ENCODE results near the gene HIPK1.

The HIPK1 gene

DNA sequence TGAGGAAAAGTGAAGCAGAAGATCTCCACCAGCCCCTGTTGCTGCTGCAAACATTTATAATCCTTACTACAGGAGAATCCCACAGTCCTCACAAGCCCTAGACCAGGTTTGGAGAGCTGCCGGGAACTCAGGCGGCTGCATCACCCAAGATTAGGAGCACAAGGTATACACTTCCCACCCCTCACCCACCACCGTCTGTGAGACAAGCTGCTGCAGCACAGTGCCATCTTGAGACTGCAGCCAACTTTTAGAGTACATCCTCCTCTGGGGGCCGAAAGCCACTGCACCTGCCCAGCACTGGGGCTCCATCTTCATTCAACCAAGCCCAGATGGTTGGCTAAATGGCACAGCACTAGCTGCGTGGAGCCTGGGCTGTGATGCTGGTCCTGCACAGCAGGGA lies 63.9 kb downstream of the HIPK1 start:
- in situ Hi-C loops (cut with MboI; ENCODE audit: low sequenced_read_pairs, unreplicated experiment), result no loop called here
- no peak for DNase-seq (ENCODE audit: low spot score)
- TF ChIP-seq, protein P1, sequence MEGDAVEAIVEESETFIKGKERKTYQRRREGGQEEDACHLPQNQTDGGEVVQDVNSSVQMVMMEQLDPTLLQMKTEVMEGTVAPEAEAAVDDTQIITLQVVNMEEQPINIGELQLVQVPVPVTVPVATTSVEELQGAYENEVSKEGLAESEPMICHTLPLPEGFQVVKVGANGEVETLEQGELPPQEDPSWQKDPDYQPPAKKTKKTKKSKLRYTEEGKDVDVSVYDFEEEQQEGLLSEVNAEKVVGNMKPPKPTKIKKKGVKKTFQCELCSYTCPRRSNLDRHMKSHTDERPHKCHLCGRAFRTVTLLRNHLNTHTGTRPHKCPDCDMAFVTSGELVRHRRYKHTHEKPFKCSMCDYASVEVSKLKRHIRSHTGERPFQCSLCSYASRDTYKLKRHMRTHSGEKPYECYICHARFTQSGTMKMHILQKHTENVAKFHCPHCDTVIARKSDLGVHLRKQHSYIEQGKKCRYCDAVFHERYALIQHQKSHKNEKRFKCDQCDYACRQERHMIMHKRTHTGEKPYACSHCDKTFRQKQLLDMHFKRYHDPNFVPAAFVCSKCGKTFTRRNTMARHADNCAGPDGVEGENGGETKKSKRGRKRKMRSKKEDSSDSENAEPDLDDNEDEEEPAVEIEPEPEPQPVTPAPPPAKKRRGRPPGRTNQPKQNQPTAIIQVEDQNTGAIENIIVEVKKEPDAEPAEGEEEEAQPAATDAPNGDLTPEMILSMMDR (IDR thresholded peaks at IDR 0.05; ENCODE audit: borderline replicate concordance, control extremely low read depth, extremely low read depth, insufficient read depth, missing control alignments), result no peak

DNA sequence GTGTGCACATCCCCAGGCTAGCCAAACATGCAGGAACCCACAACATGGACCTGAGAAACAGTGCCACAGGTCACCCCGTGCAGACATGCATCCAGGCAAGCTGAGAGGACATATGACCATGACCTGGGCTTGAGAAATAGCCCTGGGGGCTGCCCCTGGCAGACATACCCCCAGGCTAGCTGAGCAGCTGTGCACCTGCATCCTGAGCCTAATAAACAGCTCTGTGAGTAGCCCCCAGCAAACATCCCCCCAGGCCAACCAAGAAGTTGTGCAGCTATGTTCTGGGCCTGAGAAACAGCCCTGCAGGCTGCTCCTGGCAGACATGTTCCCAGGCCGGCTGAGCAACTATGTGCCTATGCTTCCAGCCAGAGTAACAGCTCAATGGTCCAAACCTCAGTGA lies 64.6 kb downstream of the HIPK1 start:
- TF ChIP-seq, protein P1 (IDR thresholded peaks at IDR 0.05; ENCODE audit: borderline replicate concordance, control extremely low read depth, extremely low read depth, insufficient read depth, missing control alignments), result no peak
- no peak for DNase-seq (ENCODE audit: low spot score)
- in situ Hi-C loops (cut with MboI; ENCODE audit: low sequenced_read_pairs, unreplicated experiment), result no loop called here

DNA sequence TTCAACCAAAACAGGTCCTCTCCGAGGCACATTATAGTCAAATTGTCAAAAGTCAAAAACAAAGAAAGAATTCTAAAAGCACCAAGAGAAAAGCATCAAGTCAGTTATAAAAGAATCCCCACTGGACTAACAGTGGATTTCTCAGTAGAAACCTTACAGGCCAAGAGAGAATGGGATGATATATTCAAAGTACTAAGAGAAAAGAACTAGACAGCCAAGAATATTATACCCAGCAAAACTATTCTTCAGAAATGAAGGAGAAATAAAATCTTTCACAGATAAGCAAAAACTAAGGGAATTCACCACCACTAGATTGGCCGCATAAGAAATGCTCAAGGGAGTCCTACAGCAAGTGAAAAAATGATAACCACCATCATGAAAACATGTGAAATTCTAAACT lies 66.3 kb downstream of the HIPK1 start:
- in situ Hi-C loops (cut with MboI; ENCODE audit: low sequenced_read_pairs, unreplicated experiment), result no loop called here
- TF ChIP-seq, protein P1 (IDR thresholded peaks at IDR 0.05; ENCODE audit: borderline replicate concordance, control extremely low read depth, extremely low read depth, insufficient read depth, missing control alignments), result no peak
- DNase-seq (ENCODE audit: low spot score), result no peak

DNA sequence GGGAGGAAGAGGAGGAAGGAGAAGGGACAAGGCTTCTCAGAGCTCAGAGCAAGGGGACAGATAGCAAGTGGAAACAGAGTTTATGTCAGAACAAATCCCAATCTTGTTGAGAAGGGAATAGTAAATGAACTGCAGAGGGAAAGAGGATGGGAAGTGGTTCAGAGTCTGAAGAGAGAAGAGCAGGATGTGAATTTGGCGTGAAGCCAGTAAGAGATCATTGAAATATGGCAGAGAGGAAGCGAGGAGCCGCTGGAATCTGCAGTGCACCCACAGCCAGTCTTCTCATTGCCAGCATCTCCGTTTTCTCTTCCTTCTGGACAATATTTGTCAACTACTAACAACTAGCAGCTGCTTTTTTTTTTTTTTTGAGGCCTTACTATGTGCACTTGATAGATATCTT lies 69.2 kb downstream of the HIPK1 start:
- DNase-seq (ENCODE audit: low spot score), result no peak
- in situ Hi-C loops (cut with MboI; ENCODE audit: low sequenced_read_pairs, unreplicated experiment), result no loop called here
- TF ChIP-seq, protein P1 (IDR thresholded peaks at IDR 0.05; ENCODE audit: borderline replicate concordance, control extremely low read depth, extremely low read depth, insufficient read depth, missing control alignments), result no peak

DNA sequence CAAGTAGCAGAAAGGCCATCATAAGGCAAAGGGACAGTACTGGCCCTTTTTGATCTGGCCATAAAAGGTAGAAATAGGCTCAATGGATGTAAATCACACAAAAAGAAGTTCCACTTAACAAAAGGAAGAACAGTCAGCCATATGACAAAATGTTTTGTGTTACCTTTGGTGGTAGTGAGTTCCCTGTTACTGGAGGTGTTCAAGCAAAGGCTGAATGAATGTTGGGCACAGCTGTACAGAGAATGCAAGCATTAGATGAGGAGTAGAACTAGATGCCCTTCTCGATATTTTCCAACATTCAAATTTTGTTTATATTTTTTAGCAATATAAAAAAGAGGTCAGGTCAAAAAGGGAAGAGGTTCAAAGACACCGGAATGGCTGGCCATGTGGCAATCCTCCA lies 70.1 kb downstream of the HIPK1 start:
- in situ Hi-C loops (cut with MboI; ENCODE audit: low sequenced_read_pairs, unreplicated experiment), result no loop called here
- DNase-seq (ENCODE audit: low spot score), result no peak
- TF ChIP-seq, protein P1 (IDR thresholded peaks at IDR 0.05; ENCODE audit: borderline replicate concordance, control extremely low read depth, extremely low read depth, insufficient read depth, missing control alignments), result no peak

DNA sequence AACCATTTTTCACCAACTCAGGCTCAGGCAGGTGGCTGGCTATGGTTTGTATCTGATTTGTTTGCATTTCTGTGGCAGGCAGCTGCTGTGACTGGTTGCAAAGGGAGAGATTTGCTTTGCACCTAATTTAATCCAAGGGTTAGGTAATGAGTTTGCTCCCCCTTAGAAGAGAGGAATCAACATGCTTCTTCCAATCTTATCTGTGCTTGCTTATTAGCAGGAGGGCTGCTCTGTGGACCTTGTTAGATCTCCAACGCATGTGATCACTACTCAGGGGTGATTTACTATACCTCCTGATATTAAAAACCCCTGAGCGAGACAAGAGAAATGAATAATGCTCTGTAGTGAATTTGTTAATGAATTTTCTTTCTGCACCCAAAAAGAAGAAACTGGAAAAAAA lies 70.7 kb downstream of the HIPK1 start:
- in situ Hi-C loops (cut with MboI; ENCODE audit: low sequenced_read_pairs, unreplicated experiment), result no loop called here
- no peak for DNase-seq (ENCODE audit: low spot score)
- TF ChIP-seq, protein P1 (IDR thresholded peaks at IDR 0.05; ENCODE audit: borderline replicate concordance, control extremely low read depth, extremely low read depth, insufficient read depth, missing control alignments), result no peak

DNA sequence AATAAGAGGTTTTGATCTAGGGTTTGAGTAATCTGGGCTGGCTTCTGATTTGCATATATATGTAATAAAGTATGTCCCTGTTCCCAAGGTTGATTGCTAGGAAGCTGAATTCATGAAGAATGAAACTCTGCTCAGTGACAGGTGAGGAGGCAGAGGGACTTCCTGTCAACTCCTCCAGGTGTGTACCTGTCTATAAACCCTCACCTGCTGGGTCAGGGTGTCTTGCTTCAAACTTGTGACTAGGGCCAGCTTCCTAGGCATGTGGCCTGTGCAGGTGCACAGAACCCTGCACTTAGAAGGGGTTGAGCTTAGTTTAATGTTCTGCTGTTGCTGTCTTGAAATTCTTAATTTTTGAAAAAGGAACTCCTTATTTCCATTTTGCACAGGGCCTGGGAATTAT lies 71.3 kb downstream of the HIPK1 start:
- DNase-seq (ENCODE audit: low spot score), result no peak
- in situ Hi-C loops (cut with MboI; ENCODE audit: low sequenced_read_pairs, unreplicated experiment), result no loop called here
- TF ChIP-seq, protein P1 (IDR thresholded peaks at IDR 0.05; ENCODE audit: borderline replicate concordance, control extremely low read depth, extremely low read depth, insufficient read depth, missing control alignments), result no peak

Data from GM13976 (cell line).